GM23338 (cell line): ENCODE data around the gene ERCC3. TPM values are rescaled to one million over a fixed set of nuclear protein-coding genes. Genes with fewer than 3 reads are reported as not detected.

Source experiments
- ATAC-seq: fragments of 200-7000 bp; cut with Tn5 transposase; 3 replicates; pipeline ENCODE4 v1.9.1; 2020
- DNase-seq: peaks from one replicate; pipeline ENCODE4 v3.0.0-alpha.2; 2015; ENCODE audit warnings: low spot score
- H2AFZ ChIP-seq: fragments of 200-600 bp; sonication (generic); 2 replicates; pipeline ENCODE4 v1.8.0; 2016; ENCODE audit warnings: antibody characterized with exemption, mild to moderate bottlenecking, moderate library complexity
- H3F3A ChIP-seq: fragments of 200-600 bp; sonication (generic); replicated peaks from 2 replicates; pipeline ENCODE4 v1.8.0; 2017; ENCODE audit warnings: antibody characterized with exemption, mixed run types, low read depth
- H3K27ac ChIP-seq: fragments of 200-600 bp; sonication (generic); 2 replicates; pipeline ENCODE4 v1.6.1; 2016; ENCODE audit warnings: low read depth
- H3K27me3 ChIP-seq: fragments of 200-600 bp; sonication (generic); 2 replicates; pipeline ENCODE4 v1.8.0; 2016; ENCODE audit warnings: mild to moderate bottlenecking, mixed run types, moderate library complexity; ENCODE audit not compliant: insufficient read depth
- H3K36me3 ChIP-seq: fragments of 200-600 bp; sonication (generic); 2 replicates; pipeline ENCODE4 v1.8.0; 2016; ENCODE audit warnings: mild to moderate bottlenecking; ENCODE audit not compliant: insufficient read depth
- H3K4me1 ChIP-seq: fragments of 200-600 bp; sonication (generic); 2 replicates; pipeline ENCODE4 v1.8.0; 2016; ENCODE audit warnings: mild to moderate bottlenecking, moderate library complexity; ENCODE audit not compliant: insufficient read depth
- H3K4me2 ChIP-seq: fragments of 200-600 bp; sonication (generic); 2 replicates; pipeline ENCODE4 v1.7.1; 2017; ENCODE audit warnings: mixed run types
- H3K4me3 ChIP-seq: fragments of 200-600 bp; sonication (generic); 2 replicates; pipeline ENCODE4 v1.6.1; 2016; ENCODE audit warnings: mixed run types
- H3K79me2 ChIP-seq: fragments of 200-600 bp; sonication (generic); replicated peaks from 2 replicates; pipeline ENCODE4 v1.8.0; 2017; ENCODE audit warnings: mild to moderate bottlenecking; ENCODE audit not compliant: insufficient read depth
- H3K9me2 ChIP-seq: fragments of 200-600 bp; sonication (generic); 2 replicates; pipeline ENCODE4 v1.8.0; 2017; ENCODE audit not compliant: insufficient read depth
- H4K20me1 ChIP-seq: fragments of 200-600 bp; sonication (generic); replicated peaks from 2 replicates; pipeline ENCODE4 v1.8.0; 2017; ENCODE audit warnings: mild to moderate bottlenecking; ENCODE audit not compliant: insufficient read depth
- H3K27ac Mint-ChIP-seq: 2 replicates; pipeline ENCODE4 v1.8.0; 2020; ENCODE audit warnings: inconsistent platforms, mild to moderate bottlenecking, moderate library complexity, mixed read lengths
- H3K27me3 Mint-ChIP-seq: 3 replicates; pipeline ENCODE4 v1.8.0; 2022; ENCODE audit warnings: low read depth, mild to moderate bottlenecking, moderate library complexity, mixed read lengths, inconsistent platforms; ENCODE audit not compliant: insufficient read depth, poor library complexity
- H3K36me3 Mint-ChIP-seq: 3 replicates; pipeline ENCODE4 v1.8.0; 2021; ENCODE audit warnings: low read depth, mild to moderate bottlenecking, inconsistent platforms, moderate library complexity, mixed read lengths
- H3K4me1 Mint-ChIP-seq: 3 replicates; pipeline ENCODE4 v1.8.0; 2020; ENCODE audit warnings: mild to moderate bottlenecking, inconsistent platforms, mixed read lengths
- H3K4me3 Mint-ChIP-seq: 3 replicates; pipeline ENCODE4 v1.8.0; 2021; ENCODE audit warnings: moderate library complexity, mild to moderate bottlenecking, inconsistent platforms, mixed read lengths
- H3K9me3 Mint-ChIP-seq: 3 replicates; pipeline ENCODE4 v1.8.0; 2020; ENCODE audit warnings: moderate library complexity, mild to moderate bottlenecking, inconsistent platforms, mixed read lengths
- CREB1 ChIP-seq: fragments of 250-450 bp; sonication (Bioruptor Pico); IDR thresholded peaks from 2 replicates; pipeline ENCODE4 v1.5.0; 2020; ENCODE audit warnings: low read depth, mild to moderate bottlenecking, moderate library complexity
- EZH2 ChIP-seq: fragments of 200-600 bp; sonication (generic); IDR thresholded peaks from one replicate; pipeline ENCODE4 v1.8.0; 2017; ENCODE audit warnings: antibody characterized with exemption, mild to moderate bottlenecking, low read depth; ENCODE audit not compliant: unreplicated experiment
- EZH2phosphoT487 ChIP-seq: fragments of 200-600 bp; sonication (generic); IDR thresholded peaks from one replicate; pipeline ENCODE4 v1.8.1; 2018; ENCODE audit warnings: antibody characterized with exemption; ENCODE audit not compliant: unreplicated experiment
- JUNB ChIP-seq: IDR thresholded peaks from one replicate; pipeline ENCODE4 v1.6.1; 2016; ENCODE audit warnings: antibody characterized with exemption; ENCODE audit not compliant: unreplicated experiment
- NANOG ChIP-seq: IDR thresholded peaks from 2 replicates; pipeline ENCODE4 v1.6.1; 2016; ENCODE audit warnings: antibody characterized with exemption, borderline replicate concordance
- STAT1 ChIP-seq: IDR thresholded peaks from one replicate; pipeline ENCODE4 v1.6.1; 2016; ENCODE audit warnings: antibody characterized with exemption; ENCODE audit not compliant: unreplicated experiment
- ZNF114 ChIP-seq: fragments of 250-450 bp; sonication (Bioruptor Pico); IDR thresholded peaks from 2 replicates; pipeline ENCODE4 v1.5.0; 2020; ENCODE audit warnings: mild to moderate bottlenecking, moderate library complexity
- ZNF331 ChIP-seq: fragments of 250-450 bp; sonication (Bioruptor Pico); IDR thresholded peaks from 2 replicates; pipeline ENCODE4 v1.5.0; 2020; ENCODE audit warnings: low read depth, mild to moderate bottlenecking, moderate library complexity
- polyA plus RNA-seq: library from polyadenylated mRNA; unstranded; fragments of >200 nt; fragmentation: Nextera tagmentation; extraction: Ambion mirVana; gene quantifications from 2 replicates; pipeline ENCODE4 v1.2.1, GENCODE V29; 2016
- total RNA-seq: library from RNA; depleted of rRNA; stranded (reverse); fragments of >200 nt; shearing (Covaris generic); gene quantifications from 2 replicates; pipeline ENCODE4 v1.2.3, GENCODE V29; 2014
- TF ChIP-seq, protein P1 (sequence below): IDR thresholded peaks from 2 replicates; pipeline ENCODE4 v1.6.1; 2016; ENCODE audit warnings: antibody characterized with exemption
- TF ChIP-seq, protein P2 (sequence below): IDR thresholded peaks from one replicate; pipeline ENCODE4 v1.6.1; 2018; ENCODE audit warnings: antibody characterized with exemption; ENCODE audit not compliant: unreplicated experiment
- TF ChIP-seq, protein P3 (sequence below), 2 experiments: fragments of 200-600 bp in 1 of 2; sonication (generic) in 1 of 2; conservative IDR thresholded peaks; 2 replicates each; pipeline versions ENCODE4 v1.5.1 to v1.6.1; 2016 to 2017; ENCODE audit warnings: antibody characterized with exemption in 2 of 2, low read depth in 2 of 2, mild to moderate bottlenecking in 2 of 2, moderate library complexity in 1 of 2
- TF ChIP-seq, protein P4 (sequence below): fragments of 250-450 bp; sonication (Bioruptor Pico); IDR thresholded peaks from 2 replicates; pipeline ENCODE4 v1.5.0; 2020; ENCODE audit warnings: mild to moderate bottlenecking, moderate library complexity

The ERCC3 gene
- total and polyA plus RNA-seq, 2 experiments from 2014 or later = 35.1 to 62.7 TPM

DNA sequence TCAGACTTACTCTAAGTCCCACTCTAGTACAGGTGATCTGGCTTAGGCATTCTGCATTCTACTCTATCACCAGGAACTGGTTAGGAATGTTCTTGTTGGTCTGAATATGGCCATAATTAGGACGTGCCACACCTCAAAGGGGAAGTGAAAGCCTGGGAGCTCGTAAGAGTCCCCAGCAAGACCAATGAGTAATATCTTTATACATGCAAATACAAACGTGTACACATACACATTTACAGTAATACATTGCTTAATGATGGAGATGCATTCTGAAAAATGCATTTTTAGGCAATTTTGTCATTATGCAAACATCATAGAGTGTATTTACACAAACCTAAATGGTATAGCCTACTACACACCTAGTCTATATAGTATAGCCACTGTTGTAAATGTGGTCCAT lies 19.5 kb upstream of the ERCC3 start:
- Mint-ChIP-seq H3K9me3 (no peaks in the 10 kb centered on the region), H3K27me3 (no peaks in the 10 kb centered on the region), H3K27ac (no peak overlapping the region), H3K4me3 (no peak overlapping the region), H3K4me1 (no peaks in the 10 kb centered on the region), H3K36me3 (peaks cover 8% of the 10 kb centered on the region; the same call in 2 of the 3 replicates)
- Histone ChIP-seq H3F3A (no peaks in the 10 kb centered on the region), H3K4me3 (no peak overlapping the region), H3K4me1 (no peaks in the 10 kb centered on the region), H3K9me2 (no peaks in the 10 kb centered on the region), H3K27me3 (no peaks in the 10 kb centered on the region), H3K79me2 (no peaks in the 10 kb centered on the region), H3K4me2 (no peak overlapping the region), H2AFZ (no peak overlapping the region), H4K20me1 (no peaks in the 10 kb centered on the region), H3K27ac (no peak overlapping the region), H3K36me3 (peaks cover 4% of the 10 kb centered on the region; the same call in 1 of the 2 replicates)
- DNase-seq = no peak
- TF ChIP-seq, protein P1, sequence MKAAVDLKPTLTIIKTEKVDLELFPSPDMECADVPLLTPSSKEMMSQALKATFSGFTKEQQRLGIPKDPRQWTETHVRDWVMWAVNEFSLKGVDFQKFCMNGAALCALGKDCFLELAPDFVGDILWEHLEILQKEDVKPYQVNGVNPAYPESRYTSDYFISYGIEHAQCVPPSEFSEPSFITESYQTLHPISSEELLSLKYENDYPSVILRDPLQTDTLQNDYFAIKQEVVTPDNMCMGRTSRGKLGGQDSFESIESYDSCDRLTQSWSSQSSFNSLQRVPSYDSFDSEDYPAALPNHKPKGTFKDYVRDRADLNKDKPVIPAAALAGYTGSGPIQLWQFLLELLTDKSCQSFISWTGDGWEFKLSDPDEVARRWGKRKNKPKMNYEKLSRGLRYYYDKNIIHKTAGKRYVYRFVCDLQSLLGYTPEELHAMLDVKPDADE = no peak
- TF ChIP-seq CREB1 (CRISPR knock-in tag) (no peak), EZH2 (no peak), STAT1 (no peak), ZNF331 (CRISPR knock-in tag) (no peak), ZNF114 (no peak), JUNB (no peak), NANOG (no peak), EZH2phosphoT487 (no peak)
- TF ChIP-seq, protein P2, sequence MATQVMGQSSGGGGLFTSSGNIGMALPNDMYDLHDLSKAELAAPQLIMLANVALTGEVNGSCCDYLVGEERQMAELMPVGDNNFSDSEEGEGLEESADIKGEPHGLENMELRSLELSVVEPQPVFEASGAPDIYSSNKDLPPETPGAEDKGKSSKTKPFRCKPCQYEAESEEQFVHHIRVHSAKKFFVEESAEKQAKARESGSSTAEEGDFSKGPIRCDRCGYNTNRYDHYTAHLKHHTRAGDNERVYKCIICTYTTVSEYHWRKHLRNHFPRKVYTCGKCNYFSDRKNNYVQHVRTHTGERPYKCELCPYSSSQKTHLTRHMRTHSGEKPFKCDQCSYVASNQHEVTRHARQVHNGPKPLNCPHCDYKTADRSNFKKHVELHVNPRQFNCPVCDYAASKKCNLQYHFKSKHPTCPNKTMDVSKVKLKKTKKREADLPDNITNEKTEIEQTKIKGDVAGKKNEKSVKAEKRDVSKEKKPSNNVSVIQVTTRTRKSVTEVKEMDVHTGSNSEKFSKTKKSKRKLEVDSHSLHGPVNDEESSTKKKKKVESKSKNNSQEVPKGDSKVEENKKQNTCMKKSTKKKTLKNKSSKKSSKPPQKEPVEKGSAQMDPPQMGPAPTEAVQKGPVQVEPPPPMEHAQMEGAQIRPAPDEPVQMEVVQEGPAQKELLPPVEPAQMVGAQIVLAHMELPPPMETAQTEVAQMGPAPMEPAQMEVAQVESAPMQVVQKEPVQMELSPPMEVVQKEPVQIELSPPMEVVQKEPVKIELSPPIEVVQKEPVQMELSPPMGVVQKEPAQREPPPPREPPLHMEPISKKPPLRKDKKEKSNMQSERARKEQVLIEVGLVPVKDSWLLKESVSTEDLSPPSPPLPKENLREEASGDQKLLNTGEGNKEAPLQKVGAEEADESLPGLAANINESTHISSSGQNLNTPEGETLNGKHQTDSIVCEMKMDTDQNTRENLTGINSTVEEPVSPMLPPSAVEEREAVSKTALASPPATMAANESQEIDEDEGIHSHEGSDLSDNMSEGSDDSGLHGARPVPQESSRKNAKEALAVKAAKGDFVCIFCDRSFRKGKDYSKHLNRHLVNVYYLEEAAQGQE = no peak
- TF ChIP-seq, protein P3, sequence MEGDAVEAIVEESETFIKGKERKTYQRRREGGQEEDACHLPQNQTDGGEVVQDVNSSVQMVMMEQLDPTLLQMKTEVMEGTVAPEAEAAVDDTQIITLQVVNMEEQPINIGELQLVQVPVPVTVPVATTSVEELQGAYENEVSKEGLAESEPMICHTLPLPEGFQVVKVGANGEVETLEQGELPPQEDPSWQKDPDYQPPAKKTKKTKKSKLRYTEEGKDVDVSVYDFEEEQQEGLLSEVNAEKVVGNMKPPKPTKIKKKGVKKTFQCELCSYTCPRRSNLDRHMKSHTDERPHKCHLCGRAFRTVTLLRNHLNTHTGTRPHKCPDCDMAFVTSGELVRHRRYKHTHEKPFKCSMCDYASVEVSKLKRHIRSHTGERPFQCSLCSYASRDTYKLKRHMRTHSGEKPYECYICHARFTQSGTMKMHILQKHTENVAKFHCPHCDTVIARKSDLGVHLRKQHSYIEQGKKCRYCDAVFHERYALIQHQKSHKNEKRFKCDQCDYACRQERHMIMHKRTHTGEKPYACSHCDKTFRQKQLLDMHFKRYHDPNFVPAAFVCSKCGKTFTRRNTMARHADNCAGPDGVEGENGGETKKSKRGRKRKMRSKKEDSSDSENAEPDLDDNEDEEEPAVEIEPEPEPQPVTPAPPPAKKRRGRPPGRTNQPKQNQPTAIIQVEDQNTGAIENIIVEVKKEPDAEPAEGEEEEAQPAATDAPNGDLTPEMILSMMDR (conservative IDR thresholded peaks at IDR 0.05; ENCODE audit: low read depth in 2 of 2) = no peak
- TF ChIP-seq, protein P4, sequence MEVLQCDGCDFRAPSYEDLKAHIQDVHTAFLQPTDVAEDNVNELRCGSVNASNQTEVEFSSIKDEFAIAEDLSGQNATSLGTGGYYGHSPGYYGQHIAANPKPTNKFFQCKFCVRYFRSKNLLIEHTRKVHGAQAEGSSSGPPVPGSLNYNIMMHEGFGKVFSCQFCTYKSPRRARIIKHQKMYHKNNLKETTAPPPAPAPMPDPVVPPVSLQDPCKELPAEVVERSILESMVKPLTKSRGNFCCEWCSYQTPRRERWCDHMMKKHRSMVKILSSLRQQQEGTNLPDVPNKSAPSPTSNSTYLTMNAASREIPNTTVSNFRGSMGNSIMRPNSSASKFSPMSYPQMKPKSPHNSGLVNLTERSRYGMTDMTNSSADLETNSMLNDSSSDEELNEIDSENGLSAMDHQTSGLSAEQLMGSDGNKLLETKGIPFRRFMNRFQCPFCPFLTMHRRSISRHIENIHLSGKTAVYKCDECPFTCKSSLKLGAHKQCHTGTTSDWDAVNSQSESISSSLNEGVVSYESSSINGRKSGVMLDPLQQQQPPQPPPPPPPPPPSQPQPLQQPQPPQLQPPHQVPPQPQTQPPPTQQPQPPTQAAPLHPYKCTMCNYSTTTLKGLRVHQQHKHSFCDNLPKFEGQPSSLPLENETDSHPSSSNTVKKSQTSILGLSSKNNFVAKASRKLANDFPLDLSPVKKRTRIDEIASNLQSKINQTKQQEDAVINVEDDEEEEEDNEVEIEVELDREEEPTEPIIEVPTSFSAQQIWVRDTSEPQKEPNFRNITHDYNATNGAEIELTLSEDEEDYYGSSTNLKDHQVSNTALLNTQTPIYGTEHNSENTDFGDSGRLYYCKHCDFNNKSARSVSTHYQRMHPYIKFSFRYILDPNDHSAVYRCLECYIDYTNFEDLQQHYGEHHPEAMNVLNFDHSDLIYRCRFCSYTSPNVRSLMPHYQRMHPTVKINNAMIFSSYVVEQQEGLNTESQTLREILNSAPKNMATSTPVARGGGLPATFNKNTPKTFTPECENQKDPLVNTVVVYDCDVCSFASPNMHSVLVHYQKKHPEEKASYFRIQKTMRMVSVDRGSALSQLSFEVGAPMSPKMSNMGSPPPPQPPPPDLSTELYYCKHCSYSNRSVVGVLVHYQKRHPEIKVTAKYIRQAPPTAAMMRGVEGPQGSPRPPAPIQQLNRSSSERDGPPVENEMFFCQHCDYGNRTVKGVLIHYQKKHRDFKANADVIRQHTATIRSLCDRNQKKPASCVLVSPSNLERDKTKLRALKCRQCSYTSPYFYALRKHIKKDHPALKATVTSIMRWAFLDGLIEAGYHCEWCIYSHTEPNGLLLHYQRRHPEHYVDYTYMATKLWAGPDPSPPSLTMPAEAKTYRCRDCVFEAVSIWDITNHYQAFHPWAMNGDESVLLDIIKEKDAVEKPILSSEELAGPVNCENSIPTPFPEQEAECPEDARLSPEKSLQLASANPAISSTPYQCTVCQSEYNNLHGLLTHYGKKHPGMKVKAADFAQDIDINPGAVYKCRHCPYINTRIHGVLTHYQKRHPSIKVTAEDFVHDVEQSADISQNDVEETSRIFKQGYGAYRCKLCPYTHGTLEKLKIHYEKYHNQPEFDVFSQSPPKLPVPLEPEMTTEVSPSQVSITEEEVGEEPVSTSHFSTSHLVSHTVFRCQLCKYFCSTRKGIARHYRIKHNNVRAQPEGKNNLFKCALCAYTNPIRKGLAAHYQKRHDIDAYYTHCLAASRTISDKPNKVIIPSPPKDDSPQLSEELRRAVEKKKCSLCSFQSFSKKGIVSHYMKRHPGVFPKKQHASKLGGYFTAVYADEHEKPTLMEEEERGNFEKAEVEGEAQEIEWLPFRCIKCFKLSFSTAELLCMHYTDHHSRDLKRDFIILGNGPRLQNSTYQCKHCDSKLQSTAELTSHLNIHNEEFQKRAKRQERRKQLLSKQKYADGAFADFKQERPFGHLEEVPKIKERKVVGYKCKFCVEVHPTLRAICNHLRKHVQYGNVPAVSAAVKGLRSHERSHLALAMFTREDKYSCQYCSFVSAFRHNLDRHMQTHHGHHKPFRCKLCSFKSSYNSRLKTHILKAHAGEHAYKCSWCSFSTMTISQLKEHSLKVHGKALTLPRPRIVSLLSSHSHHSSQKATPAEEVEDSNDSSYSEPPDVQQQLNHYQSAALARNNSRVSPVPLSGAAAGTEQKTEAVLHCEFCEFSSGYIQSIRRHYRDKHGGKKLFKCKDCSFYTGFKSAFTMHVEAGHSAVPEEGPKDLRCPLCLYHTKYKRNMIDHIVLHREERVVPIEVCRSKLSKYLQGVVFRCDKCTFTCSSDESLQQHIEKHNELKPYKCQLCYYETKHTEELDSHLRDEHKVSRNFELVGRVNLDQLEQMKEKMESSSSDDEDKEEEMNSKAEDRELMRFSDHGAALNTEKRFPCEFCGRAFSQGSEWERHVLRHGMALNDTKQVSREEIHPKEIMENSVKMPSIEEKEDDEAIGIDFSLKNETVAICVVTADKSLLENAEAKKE (CRISPR knock-in tag) = no peak
- ATAC-seq = no peak
